Progenitor cell of endocrine pancreas (in vitro differentiated cells): ENCODE results near the gene KDM1B. TPM values are rescaled to one million over a fixed set of nuclear protein-coding genes. Genes with fewer than 3 reads are reported as not detected.
A peak's percentile ranks its signal among the peaks of the same experiment; 100 is the strongest.

Experiments used
- DNase-seq: peaks from one replicate; pipeline ENCODE4 v3.0.0; 2021; ENCODE audit warnings: low spot score; ENCODE audit not compliant: unreplicated experiment
- H3K27ac Mint-ChIP-seq: 2 replicates; pipeline ENCODE4 v1.8.0; 2021; ENCODE audit warnings: mild to moderate bottlenecking, moderate library complexity, mixed read lengths
- H3K27me3 Mint-ChIP-seq: 2 replicates; pipeline ENCODE4 v1.8.0; 2021; ENCODE audit warnings: mixed read lengths
- H3K36me3 Mint-ChIP-seq: 2 replicates; pipeline ENCODE4 v1.8.0; 2022; ENCODE audit warnings: mixed read lengths; ENCODE audit not compliant: insufficient read depth
- H3K4me1 Mint-ChIP-seq: 2 replicates; pipeline ENCODE4 v1.8.0; 2021; ENCODE audit warnings: low read depth, mixed read lengths
- H3K4me3 Mint-ChIP-seq: 2 replicates; pipeline ENCODE4 v1.8.0; 2021; ENCODE audit warnings: low read depth, mild to moderate bottlenecking, moderate library complexity, mixed read lengths
- H3K9me3 Mint-ChIP-seq: 2 replicates; pipeline ENCODE4 v1.8.0; 2021; ENCODE audit warnings: low read depth, mixed read lengths
- total RNA-seq: library from RNA; stranded (reverse); gene quantifications from 2 replicates; pipeline ENCODE4 v1.2.1, GENCODE V29; 2021
- TF ChIP-seq, protein P1 (sequence below): fragments of 200-600 bp; sonication (generic); IDR thresholded peaks from one replicate; pipeline ENCODE4 v1.5.0; 2021; ENCODE audit warnings: antibody characterized with exemption, mild to moderate bottlenecking; ENCODE audit not compliant: unreplicated experiment

The KDM1B gene
- total RNA-seq, 1 donor from 2014 or later: 21.7 TPM

DNA sequence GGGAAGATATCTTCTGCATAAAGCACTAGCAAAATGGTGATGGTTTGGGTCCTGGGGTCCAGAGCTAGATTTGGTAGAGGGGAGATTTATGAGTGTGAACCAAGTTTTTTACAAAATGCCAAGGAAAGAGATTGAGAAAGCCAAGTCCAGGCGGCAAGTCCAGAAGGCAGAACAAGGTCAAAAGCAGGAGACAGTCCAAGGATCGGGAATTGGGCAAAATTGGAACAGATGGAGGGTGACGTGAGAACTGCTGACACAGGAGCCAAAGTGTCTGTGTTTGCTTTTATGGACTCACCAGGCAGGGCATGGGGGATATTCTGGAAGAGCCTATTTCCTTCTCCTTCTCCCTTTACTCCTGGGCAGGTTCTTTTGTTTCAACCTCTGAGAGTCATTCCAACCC is 36.9 kb upstream of the KDM1B start:
- TF ChIP-seq, protein P1, sequence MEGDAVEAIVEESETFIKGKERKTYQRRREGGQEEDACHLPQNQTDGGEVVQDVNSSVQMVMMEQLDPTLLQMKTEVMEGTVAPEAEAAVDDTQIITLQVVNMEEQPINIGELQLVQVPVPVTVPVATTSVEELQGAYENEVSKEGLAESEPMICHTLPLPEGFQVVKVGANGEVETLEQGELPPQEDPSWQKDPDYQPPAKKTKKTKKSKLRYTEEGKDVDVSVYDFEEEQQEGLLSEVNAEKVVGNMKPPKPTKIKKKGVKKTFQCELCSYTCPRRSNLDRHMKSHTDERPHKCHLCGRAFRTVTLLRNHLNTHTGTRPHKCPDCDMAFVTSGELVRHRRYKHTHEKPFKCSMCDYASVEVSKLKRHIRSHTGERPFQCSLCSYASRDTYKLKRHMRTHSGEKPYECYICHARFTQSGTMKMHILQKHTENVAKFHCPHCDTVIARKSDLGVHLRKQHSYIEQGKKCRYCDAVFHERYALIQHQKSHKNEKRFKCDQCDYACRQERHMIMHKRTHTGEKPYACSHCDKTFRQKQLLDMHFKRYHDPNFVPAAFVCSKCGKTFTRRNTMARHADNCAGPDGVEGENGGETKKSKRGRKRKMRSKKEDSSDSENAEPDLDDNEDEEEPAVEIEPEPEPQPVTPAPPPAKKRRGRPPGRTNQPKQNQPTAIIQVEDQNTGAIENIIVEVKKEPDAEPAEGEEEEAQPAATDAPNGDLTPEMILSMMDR: no peak

DNA sequence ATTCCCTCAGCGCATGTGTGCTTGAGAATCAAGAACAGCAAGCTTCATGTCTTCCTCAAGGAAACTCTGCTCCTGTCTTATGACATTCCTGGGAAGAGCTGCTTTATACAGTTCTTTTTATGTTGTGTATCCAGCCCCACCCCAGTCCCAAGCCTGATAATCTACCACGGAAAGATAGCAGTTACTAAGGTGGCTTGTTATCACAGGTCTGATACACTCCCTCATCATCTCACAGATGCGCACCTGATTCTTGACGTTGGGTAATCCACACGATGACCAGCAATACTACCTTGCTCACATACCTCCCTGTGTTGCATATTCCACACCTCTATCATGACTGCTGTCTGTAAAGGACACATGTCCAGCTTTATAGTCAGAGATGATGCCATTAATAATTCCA is 36.0 kb upstream of the KDM1B start:
- no peak overlapping the region for H3K27ac Mint-ChIP-seq

More for the DNA sequence above, 36.9 kb upstream of the KDM1B start:
- Mint-ChIP-seq H3K36me3 (no peaks in the 10 kb centered on the region), H3K9me3 (no peaks in the 10 kb centered on the region), H3K27me3 (peaks cover 40% of the 10 kb centered on the region), H3K27ac (no peak overlapping the region), H3K4me3 (no peak overlapping the region), H3K4me1 (peaks cover 2% of the 10 kb centered on the region)
- no peak for DNase-seq

DNA sequence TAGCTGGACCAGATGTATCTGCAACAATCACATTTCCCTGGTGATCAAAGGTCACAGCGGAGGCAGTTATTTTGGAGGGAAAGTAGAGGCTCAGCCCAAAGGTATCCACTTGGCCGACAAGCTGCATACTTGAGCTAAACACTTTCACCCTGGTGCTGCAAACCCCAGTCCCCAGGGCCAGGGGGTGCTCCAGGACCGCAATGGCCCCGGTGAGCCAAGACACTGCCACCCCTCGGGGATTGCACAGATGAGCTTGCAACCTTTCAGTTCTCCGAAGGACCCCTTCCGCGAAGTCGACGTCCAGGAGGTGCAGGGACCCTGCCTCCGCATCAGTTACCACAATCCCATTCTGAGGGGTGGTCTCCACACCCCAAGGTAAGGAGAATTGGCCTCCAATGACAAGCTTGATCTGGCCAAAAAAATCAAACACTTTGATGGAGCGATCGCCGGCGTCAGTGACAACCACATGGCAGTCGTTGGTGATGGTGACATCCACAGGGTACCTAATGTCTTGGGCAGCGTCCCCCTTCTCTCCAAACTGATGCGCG is 33.6 kb upstream of the KDM1B start:
- H3K4me3 Mint-ChIP-seq: peak overlapping the region; percentile 47
- no peaks in the 10 kb centered on the region for H3K36me3 Mint-ChIP-seq
- DNase-seq: no peak
- H3K4me1 Mint-ChIP-seq: peaks cover 2% of the 10 kb centered on the region
- TF ChIP-seq, protein P1: no peak
- peaks cover 47% of the 10 kb centered on the region for H3K27me3 Mint-ChIP-seq
- peak overlapping the region; percentile 42 for H3K27ac Mint-ChIP-seq
- H3K9me3 Mint-ChIP-seq: no peaks in the 10 kb centered on the region

More for the DNA sequence above, 36.0 kb upstream of the KDM1B start:
- Mint-ChIP-seq H3K4me1 (peaks cover 2% of the 10 kb centered on the region), H3K27me3 (peaks cover 40% of the 10 kb centered on the region), H3K9me3 (no peaks in the 10 kb centered on the region), H3K4me3 (no peak overlapping the region), H3K36me3 (no peaks in the 10 kb centered on the region)
- DNase-seq: no peak
- TF ChIP-seq, protein P1: no peak

DNA sequence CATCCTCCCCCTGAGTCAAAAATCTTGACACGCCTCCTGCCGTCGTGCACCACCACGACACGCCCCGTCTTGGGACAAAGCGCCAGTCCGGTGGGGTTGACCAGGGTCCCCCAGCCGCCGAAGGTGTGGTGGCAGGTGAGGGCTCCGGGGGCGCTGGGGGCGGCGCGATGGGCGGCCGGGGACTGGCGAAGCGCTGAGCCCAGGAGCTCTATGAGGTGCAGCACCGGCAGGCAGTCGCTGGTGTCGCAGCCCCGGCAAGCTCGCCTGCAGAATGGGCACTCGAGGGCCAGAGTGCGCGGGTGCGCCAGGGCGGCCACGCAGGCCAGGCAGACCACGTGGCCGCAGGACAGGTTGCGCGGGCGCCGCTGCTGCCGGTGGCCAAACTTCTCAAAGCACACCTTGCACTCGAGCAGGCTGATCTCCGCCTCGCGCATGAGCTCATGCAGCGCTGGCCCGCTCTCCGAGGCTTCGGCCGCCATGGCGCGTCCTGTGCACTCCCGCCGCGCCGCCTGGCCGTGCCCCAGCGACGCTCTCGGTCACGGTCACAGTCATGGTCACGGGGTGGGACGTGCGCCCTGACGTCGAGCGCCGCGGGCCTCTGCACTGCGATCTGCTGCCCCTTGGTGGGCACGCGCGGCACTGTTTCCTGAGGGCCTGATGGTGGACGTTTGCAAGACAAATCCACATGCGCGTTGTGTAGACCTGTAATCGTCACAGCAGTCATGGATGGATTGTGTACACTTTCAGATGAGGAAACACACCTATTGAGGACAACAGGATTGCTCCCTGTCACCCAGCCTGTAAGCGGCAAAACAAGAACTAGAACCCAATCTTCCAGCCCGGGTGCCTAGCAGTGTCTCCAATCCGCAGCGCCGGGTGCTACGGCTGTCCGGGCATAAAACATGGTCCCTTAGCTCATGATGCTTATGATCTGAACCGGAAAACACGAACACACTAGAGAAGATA is 32.8 kb upstream of the KDM1B start, which contains the start of gene NHLRC1:
NHLRC1 (minus strand) TSS at position 550 of the 966 bp plus-strand sequence; CDS start at position 479, 71 bp downstream.
- H3K27me3 Mint-ChIP-seq: peaks cover 47% of the 10 kb centered on the region
- DNase-seq: peak; percentile 75
- no peaks in the 10 kb centered on the region for H3K9me3 Mint-ChIP-seq
- peak within 1 kb of the TSS; percentile 95 for H3K27ac Mint-ChIP-seq
- TF ChIP-seq, protein P1: peak; percentile 83
- H3K36me3 Mint-ChIP-seq: no peaks in the 10 kb centered on the region
- H3K4me3 Mint-ChIP-seq: peak within 1 kb of the TSS; percentile 67
- H3K4me1 Mint-ChIP-seq: peaks cover 2% of the 10 kb centered on the region

DNA sequence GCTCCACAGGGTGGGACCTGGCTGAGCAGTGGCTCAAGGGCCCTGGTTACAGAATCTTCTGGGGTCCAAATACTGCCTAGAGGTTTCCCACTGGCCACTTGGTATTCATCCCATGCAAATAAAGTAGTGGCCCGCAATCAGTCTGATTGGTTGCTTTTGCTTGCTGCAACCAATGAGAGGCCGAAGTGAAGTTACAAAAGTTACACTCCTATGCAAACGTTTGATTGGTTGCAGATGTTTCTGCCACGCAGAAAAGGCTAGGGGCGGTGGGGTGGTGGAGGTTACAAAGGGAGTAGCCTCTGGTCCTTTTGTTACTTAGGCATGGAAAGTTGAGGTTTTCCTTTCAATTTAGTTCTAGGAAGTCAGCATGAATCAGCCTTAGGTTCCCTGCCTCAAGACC is 29.1 kb upstream of the KDM1B start:
- TF ChIP-seq, protein P1: no peak
- Mint-ChIP-seq H3K4me1 (peaks cover 2% of the 10 kb centered on the region), H3K9me3 (no peaks in the 10 kb centered on the region), H3K27ac (no peak overlapping the region), H3K4me3 (no peak overlapping the region), H3K36me3 (no peaks in the 10 kb centered on the region), H3K27me3 (peaks cover 22% of the 10 kb centered on the region)
- no peak for DNase-seq
